Esophagus squamous epithelium (tissue), 4 donors: ENCODE measurements around the gene ACKR4.

Source experiments
- CTCF ChIP-seq, 6 experiments: fragments of 450-650 bp in 4 of 6; fragments of 200-600 bp in 2 of 6; sonication (generic) in 2 of 6; IDR thresholded peaks; one replicate each; pipeline ENCODE4 v1.5.1; 2016 to 2019; ENCODE audit warnings: antibody characterized with exemption in 6 of 6, mild to moderate bottlenecking in 4 of 6, moderate library complexity in 4 of 6
- POLR2A ChIP-seq, 4 donors: fragments of 450-650 bp; IDR thresholded peaks; one replicate each; pipeline ENCODE4 v1.6.1; 2017; ENCODE audit warnings: antibody characterized with exemption in 4 of 4, mild to moderate bottlenecking in 4 of 4, moderate library complexity in 3 of 4

DNA sequence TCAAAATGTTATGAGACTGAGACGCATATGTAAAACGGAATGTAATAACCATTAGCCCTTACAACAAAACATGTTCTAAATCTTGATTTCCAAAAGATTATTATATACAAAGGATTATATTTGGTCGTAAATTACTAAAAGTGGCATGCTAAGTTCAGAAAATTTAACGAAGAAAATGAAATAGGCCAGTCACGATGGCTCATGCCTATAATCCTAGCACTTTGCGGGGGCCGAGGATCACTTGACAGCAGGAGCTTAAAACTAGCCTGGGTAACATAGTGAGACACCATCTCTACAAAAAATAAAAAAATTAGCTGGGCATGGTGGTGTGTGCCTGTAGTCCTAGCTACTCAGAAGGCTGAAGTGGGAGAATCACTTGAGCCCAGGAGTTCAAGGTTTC is 33.5 kb downstream of the ACKR4 start:
- TF ChIP-seq CTCF (IDR thresholded peaks at IDR 0.05) = no peak
- no peak for TF ChIP-seq POLR2A (IDR thresholded peaks at IDR 0.05)
